Spleen (tissue), 7 donors: ENCODE measurements around the gene FBP2.

Source experiments
- CTCF ChIP-seq, 11 experiments: fragments of 200-600 bp in 7 of 11; fragments of 450-650 bp in 4 of 11; sonication (generic) in 4 of 11; IDR thresholded peaks in 8 of 11; conservative IDR thresholded peaks in 3 of 11; 1 replicate in 7 of 11; 2 replicates in 4 of 11; pipeline versions ENCODE4 v1.4.0 to v1.8.0; 2016 to 2021; ENCODE audit warnings: antibody characterized with exemption in 11 of 11, inconsistent platforms in 4 of 11, mild to moderate bottlenecking in 1 of 11
- POLR2A ChIP-seq, 3 donors: fragments of 450-650 bp; IDR thresholded peaks; one replicate each; pipeline ENCODE4 v1.5.1; 2017; ENCODE audit warnings: antibody characterized with exemption in 3 of 3, mild to moderate bottlenecking in 1 of 3
- POLR2AphosphoS5 ChIP-seq, 3 donors: sonication (generic); formaldehyde crosslinking; IDR thresholded peaks; one replicate each; pipeline ENCODE4 v1.5.1; 2017; ENCODE audit warnings: antibody characterized with exemption in 3 of 3
- donor health status: DM: no; HTN: no; CAD: no; lungs with moderate emphysema.
- donor health status: DM: no; HTN: no; CAD: no.
- donor health status: DM: no; HTN: no; CAD: no.

DNA sequence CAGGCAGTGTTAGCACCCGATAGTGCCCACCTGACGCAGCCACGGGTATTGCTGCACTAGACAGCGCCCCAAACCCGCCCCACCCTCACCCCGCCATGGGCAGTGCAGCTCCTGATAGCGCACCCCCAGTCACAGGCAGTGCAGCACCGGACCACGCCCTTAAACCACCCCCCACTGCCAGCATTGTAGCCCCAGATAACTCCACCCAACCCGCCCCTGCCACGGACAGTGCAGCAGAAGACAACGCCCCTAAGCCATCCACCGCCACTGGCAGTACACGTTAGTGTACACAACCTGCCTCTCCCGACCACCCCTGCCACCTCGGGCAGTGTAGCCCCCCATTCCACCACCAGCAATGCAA, 39.6 kb downstream of the FBP2 start:
- TF ChIP-seq CTCF (IDR thresholded peaks at IDR 0.05 in 8 of 11, conservative IDR thresholded peaks at IDR 0.05 in 3 of 11), result no peak
- TF ChIP-seq POLR2A (IDR thresholded peaks at IDR 0.05), result no peak
- no peak for TF ChIP-seq POLR2AphosphoS5 (IDR thresholded peaks at IDR 0.05)
